H1 (cell line): Measurements from ENCODE around the gene PUDP. TPM values are rescaled to one million over a fixed set of nuclear protein-coding genes. Genes with fewer than 3 reads are reported as not detected.

Source experiments
- CTCF ChIA-PET: fragments of 300-600 bp; sonication (Branson Sonifier 250); formaldehyde crosslinking; loops from one replicate; lab custom pipeline; 2021; ENCODE audit not compliant: partially characterized antibody; lab: Charles Lee
- POLR2A ChIA-PET: fragments of 300-600 bp; sonication (Branson Sonifier 250); formaldehyde crosslinking; loops from one replicate; lab custom pipeline; 2021; ENCODE audit warnings: inconsistent platforms; ENCODE audit not compliant: partially characterized antibody; lab: Charles Lee
- DNase-seq, 2 experiments: peaks; one replicate each; pipeline versions ENCODE4 v3.0.0 to v3.0.0-alpha.2; 2010 to 2022; ENCODE audit warnings: low spot score in 2 of 2, low read depth in 1 of 2, mixed read lengths in 1 of 2
- FAIRE-seq: peaks from 2 replicates; lab custom pipeline; 2011; peaks lifted over from hg19 to GRCh38; lab: Jason Lieb, UNC
- H2AFZ ChIP-seq: 2 replicates; pipeline ENCODE4 v1.8.1; 2012; ENCODE audit warnings: low read length, inconsistent platforms
- H2AK5ac ChIP-seq: 2 replicates; pipeline ENCODE4 v1.6.1; 2013; ENCODE audit warnings: low read depth, low read length
- H2BK120ac ChIP-seq: replicated peaks from 2 replicates; pipeline ENCODE3; 2013; ENCODE audit warnings: low read depth, low read length, inconsistent platforms
- H2BK12ac ChIP-seq: 2 replicates; pipeline ENCODE4 v1.6.1; 2013; ENCODE audit warnings: low read depth, low read length
- H2BK15ac ChIP-seq: 2 replicates; pipeline ENCODE4 v1.6.1; 2013; ENCODE audit warnings: low read length
- H2BK20ac ChIP-seq: 2 replicates; pipeline ENCODE4 v1.6.1; 2013; ENCODE audit warnings: low read length
- H2BK5ac ChIP-seq: 2 replicates; pipeline ENCODE4 v1.6.1; 2013; ENCODE audit warnings: low read depth, low read length
- H3K14ac ChIP-seq: 2 replicates; pipeline ENCODE4 v1.6.1; 2013; ENCODE audit warnings: inconsistent platforms; ENCODE audit not compliant: insufficient read length
- H3K18ac ChIP-seq: 2 replicates; pipeline ENCODE4 v1.6.1; 2013; ENCODE audit warnings: low read length; ENCODE audit errors: extremely low read depth
- H3K23ac ChIP-seq: 2 replicates; pipeline ENCODE4 v1.6.1; 2013; ENCODE audit warnings: inconsistent platforms; ENCODE audit not compliant: insufficient read length
- H3K23me2 ChIP-seq: 2 replicates; pipeline ENCODE4 v1.6.1; 2013; ENCODE audit warnings: low read depth, low read length
- H3K27ac ChIP-seq: 2 replicates; pipeline ENCODE4 v1.6.1; 2011; ENCODE audit warnings: low read depth, low read length, inconsistent platforms
- H3K27me3 ChIP-seq, 4 experiments: replicated peaks in 1 of 4; 1 replicate in 1 of 4; 2 replicates in 3 of 4; pipeline versions ENCODE4 v1.6.1 to v1.8.1; 2011 to 2013; ENCODE audit warnings: low read length in 3 of 4, mild to moderate bottlenecking in 3 of 4, inconsistent platforms in 2 of 4, mixed read lengths in 2 of 4, moderate library complexity in 1 of 4; ENCODE audit not compliant: control insufficient read depth in 3 of 4, insufficient read depth in 3 of 4; ENCODE audit errors: extremely low read depth in 1 of 4
- H3K36me3 ChIP-seq, 4 experiments: 2 replicates each; pipeline versions ENCODE4 v1.6.1 to v1.8.1; 2011 to 2013; ENCODE audit warnings: mild to moderate bottlenecking in 4 of 4, low read length in 3 of 4, moderate library complexity in 2 of 4, control low read depth in 1 of 4, inconsistent platforms in 1 of 4; ENCODE audit not compliant: insufficient read depth in 4 of 4, control insufficient read depth in 2 of 4
- H3K4ac ChIP-seq: replicated peaks from 2 replicates; pipeline ENCODE3; 2013; ENCODE audit warnings: low read length, low read depth, mixed read lengths, inconsistent platforms; ENCODE audit not compliant: insufficient read length
- H3K4me1 ChIP-seq, 4 experiments: replicated peaks in 1 of 4; 1 replicate in 1 of 4; 2 replicates in 3 of 4; pipeline versions ENCODE4 v1.6.1 to v1.8.1; 2011 to 2013; ENCODE audit warnings: low read length in 3 of 4, inconsistent platforms in 2 of 4, mixed read lengths in 1 of 4; ENCODE audit not compliant: insufficient read depth in 4 of 4, control insufficient read depth in 3 of 4
- H3K4me2 ChIP-seq, 2 experiments: 2 replicates each; pipeline versions ENCODE4 v1.6.1 to v1.8.1; 2011 to 2013; ENCODE audit warnings: low read depth in 2 of 2, low read length in 2 of 2, control low read depth in 1 of 2, inconsistent platforms in 1 of 2, mild to moderate bottlenecking in 1 of 2; ENCODE audit not compliant: insufficient read depth in 1 of 2
- H3K4me3 ChIP-seq, 4 experiments: fragments of 200-600, 300-600 bp in 1 of 4; sonication (generic), shearing (Covaris generic), sonication (Bioruptor Twin) in 1 of 4; 2 replicates each; pipeline versions ENCODE4 v1.5.1 to v1.8.1; 2011 to 2016; ENCODE audit warnings: low read length in 4 of 4, low read depth in 3 of 4, control low read depth in 2 of 4, inconsistent platforms in 2 of 4, mild to moderate bottlenecking in 2 of 4, mixed read lengths in 1 of 4, moderate library complexity in 1 of 4; ENCODE audit not compliant: insufficient read depth in 2 of 4; ENCODE audit errors: extremely low read depth in 1 of 4
- H3K56ac ChIP-seq: replicated peaks from 2 replicates; pipeline ENCODE3; 2013; ENCODE audit warnings: low read depth, mild to moderate bottlenecking, mixed read lengths, low read length, inconsistent platforms; ENCODE audit not compliant: insufficient read length
- H3K79me1 ChIP-seq: 2 replicates; pipeline ENCODE4 v1.6.1; 2013; ENCODE audit warnings: low read depth, low read length, control low read depth
- H3K79me2 ChIP-seq, 2 experiments: 2 replicates each; pipeline versions ENCODE4 v1.6.1 to v1.8.1; 2012 to 2013; ENCODE audit warnings: low read length in 2 of 2, mild to moderate bottlenecking in 2 of 2, inconsistent platforms in 1 of 2; ENCODE audit not compliant: insufficient read depth in 2 of 2, control insufficient read depth in 1 of 2
- H3K9ac ChIP-seq, 4 experiments: replicated peaks in 1 of 4; 1 replicate in 1 of 4; 2 replicates in 3 of 4; pipeline versions ENCODE4 v1.6.1 to v1.8.1; 2011 to 2013; ENCODE audit warnings: low read depth in 3 of 4, low read length in 3 of 4, control low read depth in 2 of 4, mild to moderate bottlenecking in 2 of 4, moderate library complexity in 2 of 4, inconsistent platforms in 1 of 4; ENCODE audit errors: extremely low read depth in 1 of 4
- H3K9me3 ChIP-seq, 2 experiments: 2 replicates each; pipeline versions ENCODE4 v1.6.1 to v1.8.1; 2012 to 2013; ENCODE audit warnings: mild to moderate bottlenecking in 2 of 2, moderate library complexity in 2 of 2, control low read depth in 1 of 2, inconsistent platforms in 1 of 2, low read depth in 1 of 2, low read length in 1 of 2, mixed read lengths in 1 of 2; ENCODE audit not compliant: insufficient read depth in 2 of 2
- H4K20me1 ChIP-seq, 2 experiments: replicated peaks in 1 of 2; 2 replicates each; pipeline versions ENCODE3 to v1.8.1; 2011 to 2013; ENCODE audit warnings: inconsistent platforms in 2 of 2, low read length in 2 of 2, mild to moderate bottlenecking in 1 of 2; ENCODE audit not compliant: insufficient read depth in 2 of 2, control insufficient read depth in 1 of 2
- H4K5ac ChIP-seq: 2 replicates; pipeline ENCODE4 v1.6.1; 2013; ENCODE audit warnings: low read length, low read depth, mixed read lengths, inconsistent platforms; ENCODE audit not compliant: insufficient read length
- H4K8ac ChIP-seq: 2 replicates; pipeline ENCODE4 v1.8.0; 2013; ENCODE audit warnings: mild to moderate bottlenecking, moderate library complexity, low read length, inconsistent platforms; ENCODE audit not compliant: insufficient read depth; ENCODE audit errors: extremely low read depth
- H4K91ac ChIP-seq: replicated peaks from 2 replicates; pipeline ENCODE3; 2013; ENCODE audit warnings: low read length, mixed read lengths, inconsistent platforms; ENCODE audit not compliant: insufficient read length
- HDAC6 ChIP-seq: IDR thresholded peaks from one replicate; pipeline ENCODE4 v1.7.1; 2012; ENCODE audit warnings: low read depth, mild to moderate bottlenecking, inconsistent platforms, low read length, moderate library complexity
- ZNF274 ChIP-seq: IDR thresholded peaks from 2 replicates; pipeline ENCODE4 v1.7.0; 2012; ENCODE audit warnings: low read length, borderline replicate concordance; ENCODE audit errors: extremely low read depth
- WGBS, 2 experiments: shearing (Covaris generic) in 1 of 2; methylation state at CpG; one replicate each; pipeline versions ENCODE4 v1.1.6 to v1.1.7; 2013 to 2015; ENCODE audit warnings: low lambda C conversion rate in 2 of 2, mixed read lengths in 2 of 2, inconsistent platforms in 1 of 2, low coverage in 1 of 2, missing lambda C conversion rate in 1 of 2; ENCODE audit not compliant: insufficient replicate concordance in 2 of 2, insufficient coverage in 1 of 2, insufficient read length in 1 of 2; ENCODE audit errors: extremely low coverage in 1 of 2, missing lambda C conversion rate in 1 of 2; 5-methylcytosine and 5-hydroxymethylcytosine counted together
- polyA plus RNA-seq, 7 experiments: library from polyadenylated mRNA; depleted of rRNA in 3 of 7; stranded (reverse) in 5 of 7; unstranded in 2 of 7; fragments of >200 nt in 5 of 7; fragments of 200-250 nt in 2 of 7; gene quantifications; 1 replicate in 5 of 7; 2 replicates in 1 of 7; 4 replicates in 1 of 7; pipeline versions ENCODE4 v1.2.1 to v1.2.3, GENCODE V29; 2011 to 2013; ENCODE audit warnings: missing spikeins in 2 of 7, mixed read lengths in 2 of 7
- total RNA-seq: library from RNA; stranded (reverse); fragmentation: NEBNext Ultra II Directional; extraction: Animal tissue kit (Norgen Biotek cat#: 25700); gene quantifications from 2 replicates; pipeline ENCODE4 v1.2.1, GENCODE V29; 2021

Gene PUDP
- total and polyA plus RNA-seq, 2 of the 8 experiments (the other 6 are each of a cell fraction or from before 2014, with no cell fraction given): 27.2 to 30.2 TPM

DNA sequence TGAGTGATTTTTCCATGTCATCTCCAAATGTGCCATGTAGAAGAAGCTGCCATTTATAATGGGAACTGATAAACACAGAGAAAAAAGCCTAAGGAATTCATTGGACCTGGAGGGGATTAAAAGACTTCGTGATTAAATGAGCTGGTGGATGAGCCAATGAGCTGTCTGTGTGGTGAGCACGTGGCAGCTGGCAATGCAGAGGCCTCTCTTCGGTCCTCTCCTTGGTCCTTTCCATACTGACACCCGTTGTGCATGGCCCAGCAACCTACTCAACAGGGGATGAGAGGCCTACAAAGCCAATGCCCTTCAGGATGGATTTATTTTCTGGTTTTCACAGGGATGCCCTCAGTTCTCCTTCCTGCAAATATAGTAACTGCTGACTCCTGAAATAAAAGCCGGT lies 88.1 kb downstream of the PUDP start:
- CTCF ChIA-PET: no interaction called here
- DNase-seq: no peak
- Histone ChIP-seq H3K36me3 (no peaks in the 10 kb centered on the region), H3K18ac (no peak overlapping the region), H3K4ac (no peak overlapping the region), H2BK15ac (no peak overlapping the region), H3K4me3 (no peak overlapping the region), H2BK20ac (no peak overlapping the region), H2AK5ac (no peak overlapping the region), H3K4me1 (no peaks in the 10 kb centered on the region), H3K79me1 (no peaks in the 10 kb centered on the region), H2AFZ (no peak overlapping the region), H2BK12ac (no peak overlapping the region), H3K27ac (no peak overlapping the region), H4K20me1 (no peaks in the 10 kb centered on the region), H4K5ac (no peak overlapping the region), H2BK120ac (no peak overlapping the region), H2BK5ac (no peak overlapping the region), H3K27me3 (no peaks in the 10 kb centered on the region), H3K79me2 (no peaks in the 10 kb centered on the region), H3K23me2 (no peaks in the 10 kb centered on the region), H3K56ac (no peak overlapping the region), H3K9me3 (no peaks in the 10 kb centered on the region), H3K14ac (no peak overlapping the region), H4K8ac (no peak overlapping the region), H4K91ac (no peak overlapping the region), H3K4me2 (no peak overlapping the region), H3K9ac (no peak overlapping the region), H3K23ac (no peak overlapping the region)
- no peak for TF ChIP-seq HDAC6
- TF ChIP-seq ZNF274: no peak
- 97% methylated on average over 3 of the region's 5 CpGs; no CpG with 5 or more reads in 1 of the 2 experiments for WGBS, 2 experiments
- POLR2A ChIA-PET: no interaction called here
- no peak for FAIRE-seq
